SK-N-SH treated with all-trans-retinoic acid at 6 μM for 48 hours (cell line): ENCODE results near the gene ZNF469.

Experiments used
- ATAC-seq: fragments of 200-7000 bp; cut with Tn5 transposase; 3 replicates; pipeline ENCODE4 v1.9.1; 2020; ENCODE audit warnings: mild to moderate bottlenecking, moderate library complexity
- ARNTL ChIP-seq: fragments of 450-650 bp; formaldehyde crosslinking; IDR thresholded peaks from 2 replicates; pipeline ENCODE4 v1.5.0; 2020; ENCODE audit warnings: low read depth, mild to moderate bottlenecking, moderate library complexity, borderline replicate concordance
- CREB5 ChIP-seq: fragments of 250-450 bp; sonication (Bioruptor Pico); IDR thresholded peaks from 2 replicates; pipeline ENCODE4 v1.5.1; 2020; ENCODE audit warnings: low read depth, mild to moderate bottlenecking, moderate library complexity
- CSDC2 ChIP-seq: fragments of 250-450 bp; sonication (Bioruptor Pico); IDR thresholded peaks from 2 replicates; pipeline ENCODE4 v1.5.0; 2020; ENCODE audit warnings: mild to moderate bottlenecking, moderate library complexity
- CSRNP3 ChIP-seq: fragments of 250-450 bp; sonication (Bioruptor Pico); IDR thresholded peaks from 2 replicates; pipeline ENCODE4 v1.5.1; 2021; ENCODE audit warnings: mild to moderate bottlenecking, moderate library complexity
- ESRRG ChIP-seq: fragments of 250-450 bp; sonication (Bioruptor Pico); IDR thresholded peaks from 2 replicates; pipeline ENCODE4 v1.6.1; 2021; ENCODE audit warnings: mild to moderate bottlenecking
- GLIS3 ChIP-seq: fragments of 250-450 bp; sonication (Bioruptor Pico); IDR thresholded peaks from 2 replicates; pipeline ENCODE4 v1.5.0; 2020; ENCODE audit warnings: mild to moderate bottlenecking, moderate library complexity
- ISL1 ChIP-seq: fragments of 250-450 bp; sonication (Bioruptor Pico); IDR thresholded peaks from 2 replicates; pipeline ENCODE4 v2.1.2; 2022; ENCODE audit warnings: mild to moderate bottlenecking, moderate library complexity
- OSR1 ChIP-seq: fragments of 250-450 bp; sonication (Bioruptor Pico); IDR thresholded peaks from 2 replicates; pipeline ENCODE4 v1.8.0; 2022; ENCODE audit warnings: moderate library complexity, mild to moderate bottlenecking, inconsistent platforms
- PATZ1 ChIP-seq: fragments of 250-450 bp; sonication (Bioruptor Pico); IDR thresholded peaks from 2 replicates; pipeline ENCODE4 v1.8.0; 2020; ENCODE audit warnings: mild to moderate bottlenecking, moderate library complexity, borderline replicate concordance
- POU6F1 ChIP-seq: fragments of 250-450 bp; sonication (Bioruptor Pico); IDR thresholded peaks from 2 replicates; pipeline ENCODE4 v1.8.0; 2021; ENCODE audit warnings: low read depth, mild to moderate bottlenecking, moderate library complexity, borderline replicate concordance
- PPARA ChIP-seq: fragments of 250-450 bp; sonication (Bioruptor Pico); IDR thresholded peaks from 2 replicates; pipeline ENCODE4 v1.5.0; 2020; ENCODE audit warnings: mild to moderate bottlenecking, borderline replicate concordance
- RARB ChIP-seq: fragments of 250-450 bp; sonication (Bioruptor Pico); IDR thresholded peaks from 2 replicates; pipeline ENCODE4 v1.8.0; 2021; ENCODE audit warnings: mild to moderate bottlenecking, moderate library complexity
- SNAI2 ChIP-seq: fragments of 250-450 bp; sonication (Bioruptor Pico); IDR thresholded peaks from 2 replicates; pipeline ENCODE4 v1.5.0; 2020; ENCODE audit warnings: mild to moderate bottlenecking, moderate library complexity
- TCF4 ChIP-seq: fragments of 250-450 bp; sonication (Bioruptor Pico); IDR thresholded peaks from 2 replicates; pipeline ENCODE4 v1.8.0; 2021; ENCODE audit warnings: mild to moderate bottlenecking, moderate library complexity, borderline replicate concordance
- TOX ChIP-seq: fragments of 250-450 bp; sonication (Bioruptor Pico); IDR thresholded peaks from 2 replicates; pipeline ENCODE4 v1.8.0; 2021; ENCODE audit warnings: mild to moderate bottlenecking, moderate library complexity, borderline replicate concordance
- TSHZ2 ChIP-seq: fragments of 250-450 bp; sonication (Bioruptor Pico); IDR thresholded peaks from 2 replicates; pipeline ENCODE4 v1.5.0; 2020; ENCODE audit warnings: mild to moderate bottlenecking, moderate library complexity
- ZFP3 ChIP-seq: fragments of 250-450 bp; sonication (Bioruptor Pico); IDR thresholded peaks from 2 replicates; pipeline ENCODE4 v1.5.0; 2020; ENCODE audit warnings: mild to moderate bottlenecking, moderate library complexity
- ZFP30 ChIP-seq: fragments of 450-650 bp; formaldehyde crosslinking; IDR thresholded peaks from 2 replicates; pipeline ENCODE4 v1.5.0; 2022; ENCODE audit warnings: mild to moderate bottlenecking, moderate library complexity
- ZNF8 ChIP-seq: fragments of 450-650 bp; formaldehyde crosslinking; IDR thresholded peaks from 2 replicates; pipeline ENCODE4 v1.5.0; 2020; ENCODE audit warnings: mild to moderate bottlenecking, moderate library complexity

Gene ZNF469

GRCh38 chr16:88427376-88427775 is 44.6 kb downstream of the ZNF469 start:
- TF ChIP-seq ZFP3 (no peak), ZFP30 (CRISPR knock-in tag) (no peak), CSDC2 (CRISPR knock-in tag) (no peak), PATZ1 (CRISPR knock-in tag) (no peak), PPARA (CRISPR knock-in tag) (no peak), ZNF8 (CRISPR knock-in tag) (no peak), TCF4 (CRISPR knock-in tag) (no peak), TSHZ2 (no peak), TOX (no peak), ESRRG (no peak), SNAI2 (no peak), POU6F1 (CRISPR knock-in tag) (no peak), OSR1 (CRISPR knock-in tag) (no peak), ARNTL (CRISPR knock-in tag) (no peak), GLIS3 (CRISPR knock-in tag) (no peak), ISL1 (CRISPR knock-in tag) (no peak)
- ATAC-seq: no peak

- ATAC-seq: no peak
- TF ChIP-seq ISL1 (CRISPR knock-in tag) (no peak), CREB5 (CRISPR knock-in tag) (no peak), ARNTL (CRISPR knock-in tag) (no peak), ZFP3 (no peak), PPARA (CRISPR knock-in tag) (no peak), TSHZ2 (no peak), OSR1 (CRISPR knock-in tag) (no peak), CSRNP3 (CRISPR knock-in tag) (no peak), CSDC2 (CRISPR knock-in tag) (no peak), RARB (no peak)
These were observed 45.4 kb downstream of the ZNF469 start for GRCh38 chr16:88428156-88428555.
